ENCODE results near the gene MYH16. TPM values are rescaled to one million over a fixed set of nuclear protein-coding genes. Genes with fewer than 3 reads are reported as not detected.

MYH16 gene
- total RNA-seq, 1 donor from 2014 or later, result not detected

- Histone ChIP-seq H3K27ac (no peak overlapping the region), H3K36me3 (no peaks in the 10 kb centered on the region), H3K4me1 (no peaks in the 10 kb centered on the region), H3K9me3 (no peaks in the 10 kb centered on the region), H3K27me3 (no peaks in the 10 kb centered on the region), H3K4me3 (no peak overlapping the region)
- intact Hi-C loops (cut with DNase I), result no loop called here
- DNase-seq (ENCODE audit: extremely low spot score in 2 of 2), result no peak
- TF ChIP-seq CTCF (IDR thresholded peaks at IDR 0.05) (no peak), POLR2A (IDR thresholded peaks at IDR 0.05) (no peak), POLR2AphosphoS5 (IDR thresholded peaks at IDR 0.05; ENCODE audit: insufficient read depth in 1 of 2, low read depth in 1 of 2) (no peak)
These were observed 28.8 kb upstream of the MYH16 start for GRCh38 chr7:99243751-99244337.

GRCh38 chr7:99244939-99245338 is 27.7 kb upstream of the MYH16 start:
- TF ChIP-seq POLR2AphosphoS5 (IDR thresholded peaks at IDR 0.05; ENCODE audit: insufficient read depth in 1 of 2, low read depth in 1 of 2) (no peak), CTCF (IDR thresholded peaks at IDR 0.05) (no peak), POLR2A (IDR thresholded peaks at IDR 0.05) (no peak)
- H3K4me3 ChIP-seq, result no peak overlapping the region
- no peaks in the 10 kb centered on the region for H3K36me3 ChIP-seq
- no peaks in the 10 kb centered on the region for H3K27me3 ChIP-seq
- no peak overlapping the region for H3K27ac ChIP-seq
- H3K4me1 ChIP-seq, result no peaks in the 10 kb centered on the region
- DNase-seq (ENCODE audit: extremely low spot score in 2 of 2), result no peak
- H3K9me3 ChIP-seq, result no peaks in the 10 kb centered on the region
- intact Hi-C loops (cut with DNase I), result no loop called here

- Histone ChIP-seq H3K27ac (no peak overlapping the region), H3K4me1 (no peaks in the 10 kb centered on the region), H3K4me3 (no peak overlapping the region), H3K9me3 (no peaks in the 10 kb centered on the region), H3K27me3 (no peaks in the 10 kb centered on the region), H3K36me3 (no peaks in the 10 kb centered on the region)
- no peak for DNase-seq (ENCODE audit: extremely low spot score in 2 of 2)
- no peak for TF ChIP-seq POLR2A (IDR thresholded peaks at IDR 0.05)
- TF ChIP-seq CTCF (IDR thresholded peaks at IDR 0.05), result no peak
- TF ChIP-seq POLR2AphosphoS5 (IDR thresholded peaks at IDR 0.05; ENCODE audit: insufficient read depth in 1 of 2, low read depth in 1 of 2), result no peak
- intact Hi-C loops (cut with DNase I), result no loop called here
These were observed 24.1 kb upstream of the MYH16 start for GRCh38 chr7:99248391-99249095.

GRCh38 chr7:99249985-99250575 is 22.6 kb upstream of the MYH16 start:
- Histone ChIP-seq H3K27me3 (no peaks in the 10 kb centered on the region), H3K36me3 (no peaks in the 10 kb centered on the region), H3K9me3 (no peaks in the 10 kb centered on the region), H3K4me1 (no peaks in the 10 kb centered on the region), H3K27ac (no peak overlapping the region), H3K4me3 (no peak overlapping the region)
- intact Hi-C loops (cut with DNase I), result no loop called here
- DNase-seq (ENCODE audit: extremely low spot score in 2 of 2), result no peak
- TF ChIP-seq CTCF (IDR thresholded peaks at IDR 0.05) (no peak), POLR2A (IDR thresholded peaks at IDR 0.05) (no peak), POLR2AphosphoS5 (IDR thresholded peaks at IDR 0.05; ENCODE audit: insufficient read depth in 1 of 2, low read depth in 1 of 2) (no peak)

Data from vagina (tissue), 2 donors.